ENCODE data around the gene LRRC74B.

DNA sequence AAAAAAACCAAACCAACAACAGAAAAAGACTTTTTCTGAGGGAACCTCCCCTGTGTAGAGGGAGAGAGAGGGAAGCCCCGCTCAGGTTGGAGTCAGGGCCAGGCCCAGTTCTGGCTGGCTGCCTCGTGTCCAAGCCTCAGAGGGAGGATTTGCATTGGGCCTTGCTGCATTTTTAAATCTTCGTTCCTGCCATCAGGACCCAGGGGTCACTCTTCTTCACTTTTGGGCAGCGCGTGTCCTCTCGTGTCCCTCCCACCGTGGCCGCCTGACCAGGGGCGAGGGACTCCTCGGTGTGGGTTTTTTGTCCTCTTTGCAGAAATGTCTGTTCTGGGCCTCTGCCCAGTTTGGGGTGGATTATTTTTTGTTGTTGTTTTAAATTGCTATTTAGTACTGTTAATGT is 57.9 kb downstream of the LRRC74B start:
- TF ChIP-seq, protein P1, sequence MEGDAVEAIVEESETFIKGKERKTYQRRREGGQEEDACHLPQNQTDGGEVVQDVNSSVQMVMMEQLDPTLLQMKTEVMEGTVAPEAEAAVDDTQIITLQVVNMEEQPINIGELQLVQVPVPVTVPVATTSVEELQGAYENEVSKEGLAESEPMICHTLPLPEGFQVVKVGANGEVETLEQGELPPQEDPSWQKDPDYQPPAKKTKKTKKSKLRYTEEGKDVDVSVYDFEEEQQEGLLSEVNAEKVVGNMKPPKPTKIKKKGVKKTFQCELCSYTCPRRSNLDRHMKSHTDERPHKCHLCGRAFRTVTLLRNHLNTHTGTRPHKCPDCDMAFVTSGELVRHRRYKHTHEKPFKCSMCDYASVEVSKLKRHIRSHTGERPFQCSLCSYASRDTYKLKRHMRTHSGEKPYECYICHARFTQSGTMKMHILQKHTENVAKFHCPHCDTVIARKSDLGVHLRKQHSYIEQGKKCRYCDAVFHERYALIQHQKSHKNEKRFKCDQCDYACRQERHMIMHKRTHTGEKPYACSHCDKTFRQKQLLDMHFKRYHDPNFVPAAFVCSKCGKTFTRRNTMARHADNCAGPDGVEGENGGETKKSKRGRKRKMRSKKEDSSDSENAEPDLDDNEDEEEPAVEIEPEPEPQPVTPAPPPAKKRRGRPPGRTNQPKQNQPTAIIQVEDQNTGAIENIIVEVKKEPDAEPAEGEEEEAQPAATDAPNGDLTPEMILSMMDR (IDR thresholded peaks at IDR 0.05): no peak
- no peak for TF ChIP-seq POLR2A (IDR thresholded peaks at IDR 0.05)
